GM20000 (cell line): ENCODE data around the gene GPSM1.

Experiments
- DNase-seq: peaks from one replicate; pipeline ENCODE4 v3.0.0; 2012; ENCODE audit warnings: low spot score
- CTCF ChIP-seq: IDR thresholded peaks from 2 replicates; pipeline ENCODE4 v1.5.1; 2012; ENCODE audit warnings: mild to moderate bottlenecking, control low read depth; ENCODE audit errors: extremely low read depth, missing control alignments

The GPSM1 gene

GRCh38 chr9:136393531-136393930 lies 66.2 kb downstream of the GPSM1 start:
- TF ChIP-seq CTCF, result no peak
- DNase-seq, result no peak

GRCh38 chr9:136394312-136395019 lies 67.1 kb downstream of the GPSM1 start:
- no peak for DNase-seq
- TF ChIP-seq CTCF, result no peak

GRCh38 chr9:136395020-136395340 lies 67.6 kb downstream of the GPSM1 start:
- DNase-seq, result no peak
- no peak for TF ChIP-seq CTCF

- no peak for DNase-seq
- no peak for TF ChIP-seq CTCF
These were observed 68.2 kb downstream of the GPSM1 start for GRCh38 chr9:136395345-136396218.

- DNase-seq, result no peak
- TF ChIP-seq CTCF, result no peak
These were observed 68.8 kb downstream of the GPSM1 start for GRCh38 chr9:136396219-136396515.

- TF ChIP-seq CTCF, result no peak
- no peak for DNase-seq
These were observed 70.3 kb downstream of the GPSM1 start for GRCh38 chr9:136397643-136398042.

- no peak for TF ChIP-seq CTCF
- DNase-seq, result no peak
These were observed 70.9 kb downstream of the GPSM1 start for GRCh38 chr9:136398286-136398685.
